Measurements from ENCODE around the gene CSF2RB.

Gene CSF2RB

DNA sequence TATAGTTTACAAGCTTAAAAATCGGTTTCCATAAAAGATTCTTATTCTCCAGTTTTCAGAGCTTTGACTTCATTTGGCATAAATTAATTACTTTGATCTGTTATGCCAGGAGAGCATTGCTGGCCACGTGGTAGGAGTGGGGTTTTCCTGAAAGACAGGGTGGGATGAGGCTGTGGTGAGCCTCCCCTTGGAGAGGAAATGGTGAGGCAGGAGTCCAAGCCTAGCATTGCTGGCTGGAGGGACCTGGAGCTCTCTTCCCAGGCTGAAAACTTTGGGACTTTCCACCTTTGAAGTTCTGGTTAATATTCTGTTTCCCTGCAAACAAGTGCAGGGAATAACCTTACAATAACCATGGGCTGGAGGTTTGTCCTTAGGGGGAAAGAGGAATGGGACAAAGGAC, 21.1 kb upstream of the CSF2RB start:
- no peak for DNase-seq

- no peak for DNase-seq
Observed at GRCh38 chr22:36893262-36893661, 20.2 kb upstream of the CSF2RB start.

- no peak for DNase-seq
Observed at GRCh38 chr22:36894266-36894665, 19.2 kb upstream of the CSF2RB start.

DNA sequence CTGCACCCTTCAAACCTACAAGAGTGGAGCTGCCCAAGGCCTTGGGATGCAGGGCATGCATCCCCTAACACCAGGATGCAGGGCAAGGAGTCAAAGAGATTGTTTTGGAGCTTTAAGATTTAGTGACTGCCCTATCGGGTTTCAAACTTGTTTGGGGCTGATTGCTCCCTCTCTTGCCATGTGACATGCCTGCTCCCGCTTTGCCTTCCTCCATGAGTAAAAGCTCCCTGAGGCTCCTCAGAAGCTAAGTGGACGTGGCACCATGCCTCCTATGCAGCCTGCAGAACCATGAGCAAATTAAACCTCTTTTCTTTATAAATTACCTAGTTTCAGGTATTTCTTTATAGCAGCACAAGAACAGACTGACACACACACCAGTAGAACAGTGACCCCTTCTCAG, 15.8 kb upstream of the CSF2RB start:
- no peak for DNase-seq

GRCh38 chr22:36898690-36899089, 14.7 kb upstream of the CSF2RB start:
- no peak for DNase-seq

DNA sequence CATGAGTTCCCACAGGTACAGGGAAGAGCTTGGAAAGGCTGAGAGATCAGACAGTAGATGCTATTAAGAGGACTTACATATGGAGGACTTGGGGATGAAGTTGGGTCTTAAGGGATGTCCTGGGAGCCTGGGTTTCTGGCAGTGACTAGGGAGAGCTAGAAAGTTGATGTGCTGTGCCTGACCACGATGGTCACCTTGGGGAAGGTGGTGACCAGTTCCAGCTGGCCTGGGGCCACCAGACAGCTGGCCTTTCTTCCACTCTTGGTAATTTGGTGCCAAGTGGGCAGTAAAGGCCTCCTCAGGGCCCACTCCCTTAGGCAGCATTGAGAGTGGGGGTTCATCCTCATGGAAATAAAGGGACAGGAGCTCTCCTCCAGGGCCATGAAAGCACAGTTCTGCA, 13.9 kb upstream of the CSF2RB start:
- DNase-seq, result no peak

- DNase-seq, result no peak
Observed at GRCh38 chr22:36900225-36900624, 13.2 kb upstream of the CSF2RB start.

GRCh38 chr22:36900880-36901279, 12.5 kb upstream of the CSF2RB start:
- DNase-seq, result no peak

DNA sequence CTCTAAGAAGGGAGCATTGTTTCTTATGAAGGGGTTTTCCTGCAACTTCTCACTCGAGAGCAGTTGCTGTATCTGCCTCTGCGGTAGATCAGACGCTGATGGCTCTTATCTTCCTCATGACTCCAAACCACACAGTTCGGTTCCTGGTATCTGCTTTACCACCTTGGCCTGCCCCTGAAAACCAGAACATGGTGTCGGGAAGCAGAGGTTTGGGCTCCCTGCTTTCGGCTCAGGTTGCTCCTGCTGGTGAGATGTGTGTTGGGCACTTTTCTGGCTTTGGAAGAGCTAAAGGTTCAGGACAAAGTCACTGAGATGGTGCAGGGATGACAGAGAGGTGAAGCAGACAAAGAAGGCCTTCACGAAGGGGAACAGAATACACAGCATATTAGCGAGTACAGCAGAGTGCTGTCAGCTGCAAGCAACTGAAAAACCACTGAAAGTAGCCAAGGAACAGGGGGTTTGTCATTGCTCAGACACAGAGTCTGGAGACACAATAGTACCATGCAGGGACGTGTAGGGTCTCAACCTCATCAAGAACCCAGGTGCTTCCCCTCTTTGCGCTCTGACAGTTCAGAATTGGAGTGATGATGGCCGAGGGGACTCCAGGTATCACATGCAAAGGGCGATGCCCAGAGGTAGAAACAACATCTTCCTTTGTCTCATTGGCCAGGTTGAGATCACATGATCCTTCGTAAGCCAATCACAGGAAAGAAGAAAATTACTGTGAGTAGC, 11.9 kb upstream of the CSF2RB start:
- no peak for DNase-seq

DNA sequence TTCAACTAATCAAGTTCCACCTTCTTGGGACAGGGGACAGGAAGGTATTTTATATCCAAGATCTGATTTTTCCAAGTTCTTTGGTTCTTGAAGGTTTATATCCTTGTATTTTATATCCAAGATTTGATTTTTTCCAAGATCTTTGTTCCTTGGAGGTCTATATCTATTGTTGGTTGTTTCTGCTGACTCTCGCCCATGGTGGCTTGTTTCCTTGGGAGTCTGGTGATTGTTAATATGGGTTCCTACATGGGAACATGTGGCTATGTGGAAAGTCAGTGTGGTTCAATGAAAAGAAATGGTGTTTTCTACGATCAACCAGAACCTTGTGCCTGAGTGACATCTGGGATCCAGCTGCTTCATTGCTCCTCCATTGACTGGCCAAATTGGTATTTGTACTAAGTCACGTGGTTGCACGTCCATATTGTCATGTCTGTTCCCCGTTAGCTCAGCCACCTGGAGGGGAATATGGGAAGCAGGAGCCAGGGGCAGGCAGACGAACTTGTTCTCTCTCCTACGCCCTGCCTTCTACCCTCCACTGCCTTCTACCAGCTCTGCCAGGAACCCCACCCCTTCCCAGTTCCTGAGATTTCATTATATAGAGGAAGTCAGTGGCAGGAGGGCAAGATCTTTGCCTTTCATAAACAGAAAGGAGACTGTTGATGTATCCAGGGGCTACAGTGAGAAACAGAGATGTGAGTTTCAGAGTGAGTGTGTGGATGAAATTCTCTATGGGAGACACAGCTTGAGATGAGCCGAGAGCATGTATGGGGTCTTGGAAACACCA, 11.1 kb upstream of the CSF2RB start:
- no peak for DNase-seq

- no peak for DNase-seq
Observed at GRCh38 chr22:36904260-36904880, 9.1 kb upstream of the CSF2RB start.

GRCh38 chr22:36907253-36908195, 5.9 kb upstream of the CSF2RB start:
- no peak for DNase-seq

DNA sequence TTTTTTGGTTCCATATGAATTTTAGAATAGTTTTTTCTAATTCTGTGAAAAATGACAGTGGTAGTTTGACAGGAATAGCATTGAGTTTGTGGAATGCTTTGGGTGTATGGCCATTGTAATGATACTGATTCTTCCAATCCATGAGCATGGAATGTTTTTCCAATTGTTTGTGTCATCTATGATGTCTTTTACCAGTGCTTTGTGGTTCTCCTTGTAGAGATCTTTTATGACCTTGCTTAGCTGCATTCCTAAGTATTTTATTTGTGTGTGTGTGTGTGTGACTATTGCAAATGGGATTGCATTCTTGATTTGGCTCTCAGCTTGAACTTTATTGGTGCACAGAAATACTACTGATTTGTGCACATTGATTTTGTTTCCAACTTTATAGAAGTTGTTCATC, 3.0 kb upstream of the CSF2RB start:
- DNase-seq, result no peak

DNA sequence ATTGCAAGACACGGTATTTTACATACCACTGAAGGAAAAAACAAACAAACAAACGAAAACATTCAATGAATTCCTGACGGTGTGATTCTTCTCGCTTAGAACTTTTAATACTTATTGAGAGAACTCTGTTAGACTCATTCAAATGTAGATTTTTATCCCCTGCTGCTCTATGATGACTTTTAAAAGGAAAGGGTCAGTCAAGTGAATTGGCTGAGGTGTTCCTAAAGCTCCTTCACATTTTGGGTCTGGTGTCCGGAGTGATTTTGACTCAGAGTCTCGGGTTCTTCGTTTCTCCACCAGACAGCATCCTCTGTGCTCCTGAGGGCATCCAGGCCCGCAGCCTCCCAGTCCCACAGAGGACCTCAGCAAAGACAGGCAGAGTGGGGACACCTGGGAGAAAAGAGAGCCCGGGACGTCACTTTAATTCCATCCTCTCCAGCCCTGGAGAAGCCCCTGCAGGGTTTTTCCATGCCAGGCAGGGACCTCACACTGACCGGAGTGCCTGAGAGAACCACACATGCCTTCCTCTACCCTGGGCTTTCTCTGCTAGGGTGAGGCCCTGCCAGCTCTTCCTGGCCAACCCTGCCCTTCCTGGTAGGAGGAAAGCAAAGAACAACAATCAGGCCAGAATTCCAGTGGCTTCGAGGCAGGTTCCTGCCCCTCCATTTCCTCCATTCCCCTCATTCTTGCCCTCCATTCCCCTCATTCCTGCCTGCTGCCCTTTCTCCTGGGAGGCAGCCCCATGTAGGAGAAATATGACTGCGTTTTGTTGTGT, 1.4 kb upstream of the CSF2RB start:
- no peak for DNase-seq

DNA sequence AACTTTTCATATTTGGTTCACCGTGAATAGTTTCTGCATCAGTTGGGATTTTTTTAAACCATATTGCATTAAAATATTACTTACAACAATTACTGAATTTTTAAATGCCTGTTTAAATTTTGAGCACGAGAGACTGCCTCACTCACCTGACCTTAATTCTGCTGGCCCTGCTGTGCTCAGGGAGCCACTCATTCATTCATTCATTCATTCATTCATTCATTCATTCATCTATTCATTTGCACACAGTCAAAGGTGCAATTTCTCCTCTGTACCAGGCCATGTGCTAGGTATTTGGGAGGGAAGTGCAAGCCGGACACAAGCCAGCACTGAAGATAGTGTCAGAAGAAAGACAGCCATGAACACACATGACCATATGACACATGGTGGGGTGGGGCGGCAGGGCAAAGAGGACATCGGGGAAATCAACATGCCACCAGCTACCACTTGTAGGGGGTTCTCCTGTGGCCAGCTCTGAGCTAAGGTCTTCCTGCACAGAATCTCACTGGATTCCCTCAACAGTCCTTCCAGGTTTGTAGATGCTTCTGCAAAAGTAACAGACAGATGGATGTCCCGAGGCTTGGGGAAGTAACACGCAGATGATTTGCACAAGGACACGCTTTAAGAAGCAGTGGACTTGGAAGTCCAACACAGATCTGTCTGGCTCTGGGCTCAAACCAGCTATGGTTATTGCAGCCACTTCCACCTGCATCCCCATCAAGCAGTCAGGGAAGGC, 568 bp upstream of the CSF2RB start:
- no peak for DNase-seq

DNA sequence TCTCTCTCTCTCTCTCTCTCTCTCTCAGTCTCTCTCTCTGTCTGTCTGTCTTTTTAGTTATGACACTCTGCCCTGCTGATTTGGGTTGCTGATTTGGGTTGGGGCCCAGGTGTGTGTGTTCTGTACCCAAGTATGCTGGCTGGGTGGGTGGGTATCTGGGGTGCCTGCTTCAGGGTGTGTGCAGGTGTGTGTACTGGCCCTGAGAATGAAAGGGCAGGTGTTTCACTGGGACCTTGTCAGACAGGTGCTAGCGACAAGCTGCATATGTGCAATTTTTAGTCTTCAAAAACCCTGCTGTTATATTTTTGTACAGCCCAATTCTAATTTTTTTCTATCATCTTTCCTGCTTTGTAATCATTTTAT, 943 bp downstream of the CSF2RB start:
- no peak for DNase-seq

DNA sequence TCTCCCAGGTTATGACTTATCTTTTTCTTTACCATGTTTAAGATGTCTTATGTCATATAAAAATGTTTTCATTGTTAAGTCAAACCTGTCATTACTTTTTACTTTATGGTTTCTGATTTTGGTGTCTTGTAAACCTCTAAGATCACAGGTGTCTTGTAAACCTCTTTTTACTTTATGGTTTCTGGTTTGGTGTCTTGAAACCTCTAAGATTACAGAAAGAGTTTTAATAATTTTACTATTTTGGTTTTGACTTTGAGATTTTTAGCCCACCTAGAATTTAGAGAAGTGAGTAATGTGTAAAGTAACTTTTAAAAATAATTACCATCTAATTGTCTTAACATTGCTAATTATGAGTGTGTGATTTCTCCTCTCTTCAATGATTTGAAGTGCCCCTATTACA, 2.6 kb downstream of the CSF2RB start:
- no peak for DNase-seq

GRCh38 chr22:36918586-36919284, 5.3 kb downstream of the CSF2RB start:
- DNase-seq, result no peak

DNA sequence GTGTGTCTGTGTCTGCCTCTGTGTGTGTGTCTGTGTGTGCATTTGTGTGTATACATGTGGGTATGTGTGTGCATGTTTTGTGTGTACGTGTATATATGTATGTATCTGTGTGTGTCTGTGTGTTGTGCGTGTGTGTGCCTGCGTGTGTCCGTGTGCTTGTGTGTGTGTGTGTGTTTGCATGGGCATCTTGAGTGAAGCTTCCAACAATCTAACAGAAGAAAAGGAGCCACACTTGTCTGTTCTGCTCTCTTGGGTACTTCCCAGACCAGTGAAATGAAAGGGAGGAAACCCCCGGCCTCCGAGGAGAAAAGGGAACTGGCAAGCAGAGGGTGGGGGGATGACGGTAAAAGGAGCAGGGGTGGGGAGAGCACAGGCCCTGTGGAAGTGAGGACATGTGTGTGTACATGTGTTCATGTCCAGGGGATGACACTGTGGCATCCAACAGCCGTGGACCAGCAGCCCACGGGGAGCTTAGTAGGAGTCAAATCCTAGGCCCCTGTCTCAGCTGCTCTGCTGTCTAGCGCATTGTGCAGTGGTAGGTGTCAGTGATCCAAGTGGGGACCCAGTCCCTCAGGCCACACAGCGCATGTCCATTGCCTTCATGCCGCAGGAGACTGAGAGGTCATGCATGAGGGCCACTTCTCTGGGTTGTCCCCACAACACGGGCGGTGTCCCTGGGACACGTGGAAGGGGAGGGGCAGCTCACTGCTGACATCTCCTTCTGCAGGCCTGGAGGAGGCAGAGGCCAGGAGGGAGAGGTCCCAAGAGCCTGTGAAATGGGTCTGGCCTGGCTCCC, 8.1 kb downstream of the CSF2RB start:
- DNase-seq, result no peak

DNA sequence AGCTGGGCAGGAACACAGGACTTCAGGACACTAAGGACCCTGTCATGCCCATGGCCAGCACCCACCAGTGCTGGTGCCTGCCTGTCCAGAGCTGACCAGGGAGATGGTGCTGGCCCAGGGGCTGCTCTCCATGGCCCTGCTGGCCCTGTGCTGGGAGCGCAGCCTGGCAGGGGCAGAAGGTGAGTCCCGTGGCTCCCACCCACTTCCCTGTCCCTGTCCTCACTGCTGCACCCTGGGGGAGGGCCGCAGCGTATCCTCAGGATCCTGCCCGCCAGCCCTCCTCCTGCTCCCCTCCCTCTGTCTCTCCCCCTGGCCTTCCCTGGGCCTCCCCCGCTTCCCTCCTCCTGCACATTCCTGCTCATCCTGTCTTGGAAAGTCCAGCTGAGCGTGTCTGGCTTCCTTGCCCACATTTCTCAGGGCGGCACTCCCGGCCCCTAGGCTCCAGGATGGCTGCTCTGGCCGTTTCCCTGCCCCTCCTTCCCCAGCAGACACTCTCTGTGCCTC, 8.7 kb downstream of the CSF2RB start:
- DNase-seq, result no peak

Measured in DMS79 (cell line).